ENCODE measurements around the gene COL4A4. TPM values are rescaled to one million over a fixed set of nuclear protein-coding genes. Genes with fewer than 3 reads are reported as not detected.

Gene COL4A4
- total and polyA plus RNA-seq, 4 experiments from 2014 or later, result 0.03 to 0.10 TPM; not detected in 2

- no peak for DNase-seq
- Mint-ChIP-seq H3K4me1 (no peaks in the 10 kb centered on the region), H3K36me3 (no peaks in the 10 kb centered on the region), H3K27me3 (peaks cover 8 to 18% of the 10 kb centered on the region in 2 donors), H3K27ac (no peak overlapping the region), H3K4me3 (no peak overlapping the region), H3K9me3 (peaks cover 0 to 5% (median 2%) of the 10 kb centered on the region in 8 donors)
- Histone ChIP-seq H3K36me3 (ENCODE audit: insufficient read depth, low read length) (no peaks in the 10 kb centered on the region), H3K27me3 (ENCODE audit: insufficient read depth, low read length) (no peaks in the 10 kb centered on the region), H3K4me1 (ENCODE audit: insufficient read depth, low read length) (no peaks in the 10 kb centered on the region), H3K4me3 (ENCODE audit: low read length in 2 of 2) (no peak overlapping the region), H3K27ac (ENCODE audit: low read depth, low read length) (no peak overlapping the region), H3K9me3 (ENCODE audit: control insufficient read depth in 1 of 2, low read length in 2 of 2) (no peaks in the 10 kb centered on the region)
- POLR2A ChIA-PET (ENCODE audit: partially characterized antibody), result no interaction called here
- CTCF ChIA-PET (ENCODE audit: partially characterized antibody), result no interaction called here
- intact Hi-C loops (cut with micrococcal nuclease), result no loop called here
These were observed 15.9 kb downstream of the COL4A4 start for GRCh38 chr2:227148106-227148505.

- Histone ChIP-seq H3K27me3 (ENCODE audit: insufficient read depth, low read length) (no peaks in the 10 kb centered on the region), H3K4me1 (ENCODE audit: insufficient read depth, low read length) (no peaks in the 10 kb centered on the region), H3K4me3 (ENCODE audit: low read length in 2 of 2) (no peak overlapping the region), H3K27ac (ENCODE audit: low read depth, low read length) (no peak overlapping the region), H3K36me3 (ENCODE audit: insufficient read depth, low read length) (no peaks in the 10 kb centered on the region), H3K9me3 (ENCODE audit: control insufficient read depth in 1 of 2, low read length in 2 of 2) (no peaks in the 10 kb centered on the region)
- CTCF ChIA-PET (ENCODE audit: partially characterized antibody), result no interaction called here
- intact Hi-C loops (cut with micrococcal nuclease), result no loop called here
- no peaks in the 10 kb centered on the region for H3K36me3 Mint-ChIP-seq
- no peaks in the 10 kb centered on the region for H3K4me1 Mint-ChIP-seq
- H3K27me3 Mint-ChIP-seq, result peaks cover 6 to 12% of the 10 kb centered on the region in 2 donors
- POLR2A ChIA-PET (ENCODE audit: partially characterized antibody), result no interaction called here
- no peak overlapping the region for H3K4me3 Mint-ChIP-seq
- H3K9me3 Mint-ChIP-seq, result peaks cover 0 to 5% (median 2%) of the 10 kb centered on the region in 8 donors
- no peak overlapping the region for H3K27ac Mint-ChIP-seq
- DNase-seq, result no peak
These were observed 17.0 kb downstream of the COL4A4 start for GRCh38 chr2:227147023-227147422.

DNA sequence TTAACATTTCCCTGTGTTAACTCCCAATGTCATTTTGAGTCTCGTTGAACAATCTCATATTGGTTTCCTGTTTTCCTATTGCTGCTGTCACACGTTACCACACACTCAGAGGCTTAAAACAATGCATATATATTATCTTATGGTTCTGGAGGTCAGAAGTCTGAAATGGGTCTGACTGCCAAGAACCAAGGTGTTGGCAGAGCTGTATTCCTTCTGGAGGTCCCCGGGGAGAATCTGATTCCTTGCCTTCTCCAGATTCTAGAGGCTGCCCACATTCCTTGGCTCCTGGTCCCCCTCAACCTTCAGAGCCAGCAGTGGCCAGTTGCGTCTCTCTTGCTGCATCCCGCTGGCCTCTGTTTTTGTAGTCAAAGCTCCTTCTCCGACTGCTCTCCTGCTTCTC, 17.5 kb downstream of the COL4A4 start:
- intact Hi-C loops (cut with micrococcal nuclease), result no loop called here
- Mint-ChIP-seq H3K36me3 (no peaks in the 10 kb centered on the region), H3K4me3 (no peak overlapping the region), H3K27ac (no peak overlapping the region), H3K9me3 (peaks cover 0 to 5% (median 2%) of the 10 kb centered on the region in 8 donors), H3K27me3 (peaks cover 6 to 12% of the 10 kb centered on the region in 2 donors), H3K4me1 (no peaks in the 10 kb centered on the region)
- CTCF ChIA-PET (ENCODE audit: partially characterized antibody), result no interaction called here
- H3K9me3 ChIP-seq (ENCODE audit: control insufficient read depth in 1 of 2, low read length in 2 of 2), result no peaks in the 10 kb centered on the region
- H3K4me3 ChIP-seq (ENCODE audit: low read length in 2 of 2), result no peak overlapping the region
- H3K27me3 ChIP-seq (ENCODE audit: insufficient read depth, low read length), result no peaks in the 10 kb centered on the region
- H3K36me3 ChIP-seq (ENCODE audit: insufficient read depth, low read length), result no peaks in the 10 kb centered on the region
- DNase-seq, result no peak
- H3K27ac ChIP-seq (ENCODE audit: low read depth, low read length), result no peak overlapping the region
- POLR2A ChIA-PET (ENCODE audit: partially characterized antibody), result no interaction called here
- no peaks in the 10 kb centered on the region for H3K4me1 ChIP-seq (ENCODE audit: insufficient read depth, low read length)

GRCh38 chr2:227143895-227144294, 20.1 kb downstream of the COL4A4 start:
- CTCF ChIA-PET (ENCODE audit: partially characterized antibody), result interaction anchor here (0.9 kb wide), 1 partner anchor 26 kb away, joined by 3 read pairs; no protein-coding TSS in a partner anchor
- intact Hi-C loops (cut with micrococcal nuclease), result no loop called here
- Histone ChIP-seq H3K4me3 (ENCODE audit: low read length in 2 of 2) (no peak overlapping the region), H3K27me3 (ENCODE audit: insufficient read depth, low read length) (no peaks in the 10 kb centered on the region), H3K27ac (ENCODE audit: low read depth, low read length) (no peak overlapping the region), H3K9me3 (ENCODE audit: control insufficient read depth in 1 of 2, low read length in 2 of 2) (no peaks in the 10 kb centered on the region), H3K36me3 (ENCODE audit: insufficient read depth, low read length) (no peaks in the 10 kb centered on the region), H3K4me1 (ENCODE audit: insufficient read depth, low read length) (no peaks in the 10 kb centered on the region)
- POLR2A ChIA-PET (ENCODE audit: partially characterized antibody), result no interaction called here
- peaks cover 0 to 5% (median 0%) of the 10 kb centered on the region in 8 donors for H3K9me3 Mint-ChIP-seq
- peaks cover 6 to 7% of the 10 kb centered on the region in 2 donors for H3K27me3 Mint-ChIP-seq
- no peaks in the 10 kb centered on the region for H3K36me3 Mint-ChIP-seq
- H3K27ac Mint-ChIP-seq, result no peak overlapping the region
- DNase-seq, result no peak
- no peaks in the 10 kb centered on the region for H3K4me1 Mint-ChIP-seq
- no peak overlapping the region for H3K4me3 Mint-ChIP-seq

DNA sequence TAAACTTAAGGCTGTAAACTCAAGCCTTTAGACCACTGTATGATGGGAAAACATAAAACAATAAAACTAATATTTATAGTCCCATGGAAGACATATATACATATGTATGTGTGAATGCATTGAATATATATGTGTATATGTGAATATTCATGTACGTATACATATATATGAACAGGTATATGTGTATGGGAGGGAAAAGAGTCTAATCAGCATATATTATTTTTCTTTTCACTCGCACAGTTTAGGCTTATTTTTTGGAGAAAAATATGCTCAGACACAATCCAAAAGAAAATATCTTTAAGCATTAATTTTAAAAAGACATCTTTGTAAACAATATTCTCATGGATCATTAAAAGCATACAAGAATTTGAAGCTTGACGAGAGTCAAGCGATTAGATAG, 22.7 kb downstream of the COL4A4 start:
- no peaks in the 10 kb centered on the region for H3K4me1 Mint-ChIP-seq
- CTCF ChIA-PET (ENCODE audit: partially characterized antibody), result no interaction called here

GRCh38 chr2:227134591-227134990, 29.4 kb downstream of the COL4A4 start:
- no peak overlapping the region for H3K4me3 Mint-ChIP-seq
- H3K27ac ChIP-seq (ENCODE audit: low read depth, low read length), result no peak overlapping the region
- H3K36me3 Mint-ChIP-seq, result no peaks in the 10 kb centered on the region
- H3K4me3 ChIP-seq (ENCODE audit: low read length in 2 of 2), result no peak overlapping the region
- H3K4me1 Mint-ChIP-seq, result no peaks in the 10 kb centered on the region
- no peaks in the 10 kb centered on the region for H3K9me3 Mint-ChIP-seq
- no peaks in the 10 kb centered on the region for H3K36me3 ChIP-seq (ENCODE audit: insufficient read depth, low read length)
- H3K9me3 ChIP-seq (ENCODE audit: control insufficient read depth in 1 of 2, low read length in 2 of 2), result no peaks in the 10 kb centered on the region
- H3K27me3 Mint-ChIP-seq, result peaks cover 5 to 10% of the 10 kb centered on the region in 2 donors
- POLR2A ChIA-PET (ENCODE audit: partially characterized antibody), result no interaction called here
- intact Hi-C loops (cut with micrococcal nuclease), result no loop called here
- no peak for DNase-seq
- CTCF ChIA-PET (ENCODE audit: partially characterized antibody), result interaction anchor here (1.6 kb wide), 1 partner anchor 103 kb away, joined by 6 read pairs; no protein-coding TSS in a partner anchor
- no peaks in the 10 kb centered on the region for H3K27me3 ChIP-seq (ENCODE audit: insufficient read depth, low read length)
- H3K4me1 ChIP-seq (ENCODE audit: insufficient read depth, low read length), result no peaks in the 10 kb centered on the region
- no peak overlapping the region for H3K27ac Mint-ChIP-seq

More for the DNA sequence above, 22.7 kb downstream of the COL4A4 start:
- Mint-ChIP-seq H3K9me3 (peaks cover 0 to 3% (median 0%) of the 10 kb centered on the region in 8 donors), H3K36me3 (no peaks in the 10 kb centered on the region), H3K27me3 (peaks cover 2 to 3% of the 10 kb centered on the region in 2 donors), H3K4me3 (no peak overlapping the region), H3K27ac (no peak overlapping the region)
- intact Hi-C loops (cut with micrococcal nuclease), result no loop called here
- H3K4me3 ChIP-seq (ENCODE audit: low read length in 2 of 2), result no peak overlapping the region
- H3K27ac ChIP-seq (ENCODE audit: low read depth, low read length), result no peak overlapping the region
- no peak for DNase-seq
- H3K27me3 ChIP-seq (ENCODE audit: insufficient read depth, low read length), result no peaks in the 10 kb centered on the region
- H3K9me3 ChIP-seq (ENCODE audit: control insufficient read depth in 1 of 2, low read length in 2 of 2), result no peaks in the 10 kb centered on the region
- H3K36me3 ChIP-seq (ENCODE audit: insufficient read depth, low read length), result no peaks in the 10 kb centered on the region
- POLR2A ChIA-PET (ENCODE audit: partially characterized antibody), result no interaction called here
- no peaks in the 10 kb centered on the region for H3K4me1 ChIP-seq (ENCODE audit: insufficient read depth, low read length)

DNA sequence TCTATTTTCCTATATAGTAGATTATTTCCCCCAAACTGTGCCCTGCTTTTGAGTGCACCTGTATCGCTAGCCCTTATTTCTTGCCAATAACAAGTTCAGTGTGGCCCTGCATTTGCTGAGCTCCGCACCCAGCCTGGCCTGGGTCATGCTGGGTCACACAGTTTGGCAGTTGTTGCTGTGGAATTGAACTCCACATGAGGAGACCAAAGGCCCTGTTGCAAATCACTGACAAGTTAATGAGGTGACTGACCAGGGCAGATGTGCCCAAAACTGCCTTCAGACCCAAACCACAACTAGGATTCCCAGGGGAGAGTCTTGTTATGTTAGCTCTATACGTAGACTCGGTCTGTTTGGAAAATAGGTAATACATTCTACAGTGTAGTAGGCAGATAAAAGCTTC, 31.0 kb downstream of the COL4A4 start:
- no peak for DNase-seq
- ChIA-PET CTCF (ENCODE audit: partially characterized antibody) (interaction anchor here (1.7 kb wide), 1 partner anchor 10 kb away, joined by 4 read pairs; no protein-coding TSS in a partner anchor), POLR2A (ENCODE audit: partially characterized antibody) (no interaction called here)
- Histone ChIP-seq H3K4me1 (ENCODE audit: insufficient read depth, low read length) (no peaks in the 10 kb centered on the region), H3K9me3 (ENCODE audit: control insufficient read depth in 1 of 2, low read length in 2 of 2) (no peaks in the 10 kb centered on the region), H3K27ac (ENCODE audit: low read depth, low read length) (no peak overlapping the region), H3K27me3 (ENCODE audit: insufficient read depth, low read length) (no peaks in the 10 kb centered on the region), H3K4me3 (ENCODE audit: low read length in 2 of 2) (no peak overlapping the region), H3K36me3 (ENCODE audit: insufficient read depth, low read length) (no peaks in the 10 kb centered on the region)
- Mint-ChIP-seq H3K9me3 (no peaks in the 10 kb centered on the region), H3K27me3 (peaks cover 12 to 18% of the 10 kb centered on the region in 2 donors), H3K4me1 (no peaks in the 10 kb centered on the region), H3K36me3 (no peaks in the 10 kb centered on the region), H3K4me3 (no peak overlapping the region), H3K27ac (no peak overlapping the region)
- intact Hi-C loops (cut with micrococcal nuclease), result no loop called here

DNA sequence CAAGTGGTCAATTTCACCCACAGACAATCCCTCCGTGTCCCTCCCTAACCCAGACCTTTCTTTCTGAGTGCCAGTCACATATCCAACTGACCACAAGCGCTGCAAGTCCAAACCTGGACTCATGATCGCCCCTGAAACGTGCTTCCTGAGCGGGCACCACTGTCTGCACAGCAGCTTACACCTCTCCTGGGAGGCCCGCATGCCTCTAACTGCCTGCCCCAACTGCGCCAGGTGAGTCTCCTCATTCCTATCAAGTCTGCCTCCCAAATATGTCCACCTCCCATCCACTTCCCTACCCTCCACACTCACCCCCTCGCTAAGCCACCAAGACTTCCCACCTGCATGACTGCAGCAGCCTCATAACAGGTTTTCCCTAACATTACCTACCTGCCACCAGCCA, 33.4 kb downstream of the COL4A4 start:
- intact Hi-C loops (cut with micrococcal nuclease), result no loop called here
- Histone ChIP-seq H3K4me1 (ENCODE audit: insufficient read depth, low read length) (no peaks in the 10 kb centered on the region), H3K9me3 (ENCODE audit: control insufficient read depth in 1 of 2, low read length in 2 of 2) (no peaks in the 10 kb centered on the region), H3K27me3 (ENCODE audit: insufficient read depth, low read length) (no peaks in the 10 kb centered on the region), H3K27ac (ENCODE audit: low read depth, low read length) (no peak overlapping the region), H3K36me3 (ENCODE audit: insufficient read depth, low read length) (no peaks in the 10 kb centered on the region), H3K4me3 (ENCODE audit: low read length in 2 of 2) (no peak overlapping the region)
- no peak for DNase-seq
- POLR2A ChIA-PET (ENCODE audit: partially characterized antibody), result no interaction called here
- Mint-ChIP-seq H3K36me3 (no peaks in the 10 kb centered on the region), H3K27me3 (peaks cover 14 to 15% of the 10 kb centered on the region in 2 donors), H3K27ac (no peak overlapping the region), H3K4me3 (no peak overlapping the region), H3K9me3 (no peaks in the 10 kb centered on the region), H3K4me1 (no peaks in the 10 kb centered on the region)
- CTCF ChIA-PET (ENCODE audit: partially characterized antibody), result interaction anchor here (0.7 to 1.1 kb wide), 2 partner anchors 108 to 635 kb away, joined by 3 read pairs; no protein-coding TSS in a partner anchor

All from CD4-positive, alpha-beta memory T cell (primary cell).